Peyer's patch (tissue), 4 donors: ENCODE data around the gene FITM1. TPM values are rescaled to one million over a fixed set of nuclear protein-coding genes. Genes with fewer than 3 reads are reported as not detected.
A peak's percentile ranks its signal among the peaks of the same experiment; 100 is the strongest.

ENCODE experiments used
- DNase-seq, 3 donors: peaks; one replicate each; pipeline ENCODE4 v3.0.0-alpha.2; 2017 to 2019
- H3K27ac ChIP-seq, 4 donors: fragments of 200-600 bp; sonication (generic); one replicate each; pipeline ENCODE4 v1.5.1; 2016 to 2019
- H3K27me3 ChIP-seq, 2 donors: fragments of 200-600 bp; sonication (generic); one replicate each; pipeline ENCODE4 v1.5.1; 2019
- H3K36me3 ChIP-seq, 3 donors: fragments of 200-600 bp; sonication (generic); one replicate each; pipeline ENCODE4 v1.5.1; 2016 to 2019
- H3K4me1 ChIP-seq, 4 donors: fragments of 200-600 bp; sonication (generic); one replicate each; pipeline ENCODE4 v1.5.1; 2016 to 2019
- H3K4me3 ChIP-seq, 4 donors: fragments of 200-600 bp; sonication (generic); 1 replicate in 3 of 4; 2 replicates in 1 of 4; pipeline ENCODE4 v1.5.1; 2016 to 2019; ENCODE audit warnings: mild to moderate bottlenecking in 1 of 4
- H3K9me3 ChIP-seq, 4 donors: fragments of 200-600 bp; sonication (generic); one replicate each; pipeline ENCODE4 v1.5.1; 2016 to 2019; ENCODE audit warnings: mild to moderate bottlenecking in 1 of 4
- CTCF ChIP-seq, 6 experiments: fragments of 450-650 bp in 4 of 6; fragments of 200-600 bp in 2 of 6; sonication (generic) in 1 of 6; IDR thresholded peaks; one replicate each; pipeline ENCODE4 v1.5.1; 2017 to 2019; ENCODE audit warnings: antibody characterized with exemption in 6 of 6, mild to moderate bottlenecking in 3 of 6, moderate library complexity in 1 of 6
- POLR2A ChIP-seq, 2 donors: fragments of 450-650 bp; IDR thresholded peaks; one replicate each; pipeline ENCODE4 v1.5.1; 2017; ENCODE audit warnings: antibody characterized with exemption in 2 of 2, mild to moderate bottlenecking in 2 of 2, moderate library complexity in 2 of 2
- total RNA-seq, 4 donors: library from RNA; depleted of rRNA; stranded (reverse); fragments of >200 nt; gene quantifications; one replicate each; pipeline ENCODE4 v1.1.0, GENCODE V29; 2016

Gene FITM1
- total RNA-seq, 4 donors from 2014 or later = 2.6 to 11.3 (median 3.9) TPM; not detected in 1

GRCh38 chr14:24149302-24149969 lies 19.0 kb downstream of the FITM1 start:
- no peak for DNase-seq
- H3K27ac ChIP-seq = no peak overlapping the region
- no peak overlapping the region for H3K4me3 ChIP-seq
- no peak for TF ChIP-seq POLR2A (IDR thresholded peaks at IDR 0.05)
- TF ChIP-seq CTCF (IDR thresholded peaks at IDR 0.05) = no peak
- H3K27me3 ChIP-seq = no peaks in the 10 kb centered on the region
- H3K4me1 ChIP-seq = peaks cover 0 to 27% (median 13%) of the 10 kb centered on the region in 4 donors
- H3K36me3 ChIP-seq = peaks cover 0 to 57% (median 2%) of the 10 kb centered on the region in 3 donors
- H3K9me3 ChIP-seq = no peaks in the 10 kb centered on the region

DNA sequence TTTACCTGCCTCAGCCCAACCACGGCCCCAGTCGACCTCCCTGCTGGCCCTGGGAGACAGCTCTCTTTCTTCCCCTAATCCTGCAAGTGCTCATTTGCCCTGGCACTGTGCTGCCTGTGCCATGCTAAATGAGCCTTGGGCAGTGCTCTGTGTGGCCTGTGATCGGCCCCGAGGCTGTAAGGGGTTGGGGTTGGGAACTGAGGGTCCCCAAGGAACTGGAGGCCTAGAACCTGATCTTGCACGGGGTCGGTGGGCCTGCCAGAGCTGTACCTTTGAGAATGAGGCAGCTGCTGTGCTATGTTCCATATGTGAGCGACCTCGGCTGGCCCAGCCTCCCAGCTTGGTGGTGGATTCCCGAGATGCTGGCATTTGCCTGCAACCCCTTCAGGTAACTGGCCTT lies 19.6 kb downstream of the FITM1 start:
- no peaks in the 10 kb centered on the region for H3K27me3 ChIP-seq
- peaks cover 0 to 63% (median 2%) of the 10 kb centered on the region in 3 donors for H3K36me3 ChIP-seq
- TF ChIP-seq CTCF (IDR thresholded peaks at IDR 0.05) (no peak), POLR2A (IDR thresholded peaks at IDR 0.05) (no peak)
- H3K9me3 ChIP-seq = no peaks in the 10 kb centered on the region
- peaks cover 0 to 23% (median 13%) of the 10 kb centered on the region in 4 donors for H3K4me1 ChIP-seq
- H3K4me3 ChIP-seq = no peak overlapping the region
- no peak overlapping the region for H3K27ac ChIP-seq
- DNase-seq = no peak

GRCh38 chr14:24150567-24150966 lies 20.1 kb downstream of the FITM1 start:
- Histone ChIP-seq H3K27ac (no peak overlapping the region), H3K4me1 (peaks cover 0 to 18% (median 10%) of the 10 kb centered on the region in 4 donors), H3K4me3 (no peak overlapping the region), H3K27me3 (no peaks in the 10 kb centered on the region), H3K9me3 (no peaks in the 10 kb centered on the region), H3K36me3 (peaks cover 0 to 68% (median 2%) of the 10 kb centered on the region in 3 donors)
- no peak for DNase-seq
- TF ChIP-seq POLR2A (IDR thresholded peaks at IDR 0.05) = no peak
- no peak for TF ChIP-seq CTCF (IDR thresholded peaks at IDR 0.05)

GRCh38 chr14:24150993-24151392 lies 20.5 kb downstream of the FITM1 start:
- Histone ChIP-seq H3K4me3 (no peak overlapping the region), H3K4me1 (peaks cover 0 to 14% (median 8%) of the 10 kb centered on the region in 4 donors), H3K27me3 (no peaks in the 10 kb centered on the region), H3K36me3 (peaks cover 1 to 73% (median 2%) of the 10 kb centered on the region in 3 donors), H3K9me3 (no peaks in the 10 kb centered on the region), H3K27ac (no peak overlapping the region)
- DNase-seq = no peak
- TF ChIP-seq CTCF (IDR thresholded peaks at IDR 0.05) (no peak), POLR2A (IDR thresholded peaks at IDR 0.05) (no peak)

DNA sequence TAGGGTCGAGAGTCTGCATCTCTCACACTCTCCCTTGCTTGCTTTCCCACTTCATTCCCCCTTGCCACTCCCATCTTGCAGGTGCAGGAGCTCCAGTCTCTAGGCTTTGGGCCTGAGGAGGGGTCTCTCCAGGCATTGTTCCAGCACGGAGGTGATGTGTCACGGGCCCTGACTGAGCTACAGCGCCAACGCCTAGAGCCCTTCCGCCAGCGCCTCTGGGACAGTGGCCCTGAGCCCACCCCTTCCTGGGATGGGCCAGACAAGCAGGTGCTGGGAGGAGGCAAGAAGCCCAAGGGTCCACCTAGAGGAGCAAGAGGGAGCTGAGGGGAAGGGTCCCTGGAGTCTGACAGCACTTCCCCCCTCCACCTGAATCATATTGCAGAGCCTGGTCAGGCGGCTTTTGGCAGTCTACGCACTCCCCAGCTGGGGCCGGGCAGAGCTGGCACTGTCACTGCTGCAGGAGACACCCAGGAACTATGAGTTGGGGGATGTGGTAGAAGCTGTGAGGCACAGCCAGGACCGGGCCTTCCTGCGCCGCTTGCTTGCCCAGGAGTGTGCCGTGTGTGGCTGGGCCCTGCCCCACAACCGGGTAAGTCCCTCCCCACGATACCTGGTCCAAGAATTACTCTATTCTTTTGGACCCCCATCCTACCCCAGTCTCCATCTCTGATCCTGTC lies 21.1 kb downstream of the FITM1 start:
- no peak overlapping the region for H3K27ac ChIP-seq
- DNase-seq = peak in 1 of 3 donors; percentile 39
- peaks cover 2 to 78% (median 5%) of the 10 kb centered on the region in 3 donors for H3K36me3 ChIP-seq
- TF ChIP-seq CTCF (IDR thresholded peaks at IDR 0.05) (no peak), POLR2A (IDR thresholded peaks at IDR 0.05) (no peak)
- H3K4me1 ChIP-seq = peaks cover 0 to 12% (median 8%) of the 10 kb centered on the region in 4 donors
- no peak overlapping the region for H3K4me3 ChIP-seq
- no peaks in the 10 kb centered on the region for H3K27me3 ChIP-seq
- no peaks in the 10 kb centered on the region for H3K9me3 ChIP-seq
